GM19463 (cell line): ENCODE data around the gene MPRIP.

ENCODE experiments used
- ATAC-seq: cut with Tn5 transposase; IDR thresholded peaks from one replicate; pipeline ENCODE4 v1.9.1; 2021; ENCODE audit warnings: mild to moderate bottlenecking, moderate library complexity; ENCODE audit not compliant: unreplicated experiment

MPRIP gene

GRCh38 chr17:17066021-17066420 is 23.8 kb downstream of the MPRIP start:
- ATAC-seq = no peak

GRCh38 chr17:17067257-17067656 is 25.0 kb downstream of the MPRIP start:
- ATAC-seq = no peak

- ATAC-seq = no peak
These were observed 27.6 kb downstream of the MPRIP start for GRCh38 chr17:17069849-17070248.

GRCh38 chr17:17070931-17071330 is 28.7 kb downstream of the MPRIP start:
- no peak for ATAC-seq

GRCh38 chr17:17071531-17072360 is 29.5 kb downstream of the MPRIP start:
- no peak for ATAC-seq

- no peak for ATAC-seq
These were observed 30.3 kb downstream of the MPRIP start for GRCh38 chr17:17072546-17072945.

- ATAC-seq = no peak
These were observed 30.8 kb downstream of the MPRIP start for GRCh38 chr17:17073030-17073564.

GRCh38 chr17:17073581-17074403 is 31.5 kb downstream of the MPRIP start:
- no peak for ATAC-seq

- no peak for ATAC-seq
These were observed 33.0 kb downstream of the MPRIP start for GRCh38 chr17:17075125-17075781.

GRCh38 chr17:17076066-17076465 is 33.8 kb downstream of the MPRIP start:
- no peak for ATAC-seq

- no peak for ATAC-seq
These were observed 34.8 kb downstream of the MPRIP start for GRCh38 chr17:17077101-17077500.

GRCh38 chr17:17077861-17078732 is 35.8 kb downstream of the MPRIP start:
- no peak for ATAC-seq

- no peak for ATAC-seq
These were observed 36.6 kb downstream of the MPRIP start for GRCh38 chr17:17078832-17079231.

GRCh38 chr17:17079336-17079735 is 37.1 kb downstream of the MPRIP start:
- ATAC-seq = no peak

- no peak for ATAC-seq
These were observed 37.5 kb downstream of the MPRIP start for GRCh38 chr17:17079761-17080160.

GRCh38 chr17:17080181-17080631 is 37.9 kb downstream of the MPRIP start:
- no peak for ATAC-seq

GRCh38 chr17:17080781-17081180 is 38.5 kb downstream of the MPRIP start:
- ATAC-seq = no peak

- no peak for ATAC-seq
These were observed 39.2 kb downstream of the MPRIP start for GRCh38 chr17:17081304-17081940.

GRCh38 chr17:17082878-17083277 is 40.6 kb downstream of the MPRIP start:
- no peak for ATAC-seq
